ENCODE measurements around the gene ABCA10. TPM values are rescaled to one million over a fixed set of nuclear protein-coding genes. Genes with fewer than 3 reads are reported as not detected.
"Not testable (repeated sequence)": the region's sequence is repeated elsewhere in the genome, so short reads cannot be mapped to it uniquely, and the experiment has no call there.

The ABCA10 gene
- 0.10 and 0.31 TPM in 2 replicates for total RNA-seq (2014; rRNA removed; shearing (Covaris generic))

- in situ Hi-C loops (cut with HindIII; ENCODE audit: low sequenced_read_pairs): no loop called here
- no peak for DNase-seq (ENCODE audit: low spot score)
Measured at GRCh38 chr17:69228576-69228975, at the start of gene ABCA10. TSS of gene ABCA10 (minus strand) at chr17:69228824. CDS start at chr17:69225358, 3,466 bp downstream.

GRCh38 chr17:69276279-69276678 is 47.7 kb upstream of the ABCA10 start:
- in situ Hi-C loops (cut with HindIII; ENCODE audit: low sequenced_read_pairs); DNase-seq (ENCODE audit: low spot score): not testable (repeated sequence)

- DNase-seq (ENCODE audit: low spot score): no peak
- in situ Hi-C loops (cut with HindIII; ENCODE audit: low sequenced_read_pairs): no loop called here
Measured at GRCh38 chr17:69275751-69276150, 47.1 kb upstream of the ABCA10 start.

- in situ Hi-C loops (cut with HindIII; ENCODE audit: low sequenced_read_pairs): no loop called here
- no peak for DNase-seq (ENCODE audit: low spot score)
Measured at GRCh38 chr17:69271023-69271422, 42.4 kb upstream of the ABCA10 start.

- in situ Hi-C loops (cut with HindIII; ENCODE audit: low sequenced_read_pairs): no loop called here
- no peak for DNase-seq (ENCODE audit: low spot score)
Measured at GRCh38 chr17:69269131-69269998, 40.7 kb upstream of the ABCA10 start.

GRCh38 chr17:69268543-69269014 is 40.0 kb upstream of the ABCA10 start:
- no peak for DNase-seq (ENCODE audit: low spot score)
- in situ Hi-C loops (cut with HindIII; ENCODE audit: low sequenced_read_pairs): no loop called here

GRCh38 chr17:69267219-69267618 is 38.6 kb upstream of the ABCA10 start:
- no peak for DNase-seq (ENCODE audit: low spot score)
- in situ Hi-C loops (cut with HindIII; ENCODE audit: low sequenced_read_pairs): no loop called here

GRCh38 chr17:69265873-69266272 is 37.2 kb upstream of the ABCA10 start:
- in situ Hi-C loops (cut with HindIII; ENCODE audit: low sequenced_read_pairs): no loop called here
- no peak for DNase-seq (ENCODE audit: low spot score)

- DNase-seq (ENCODE audit: low spot score): no peak
- in situ Hi-C loops (cut with HindIII; ENCODE audit: low sequenced_read_pairs): no loop called here
Measured at GRCh38 chr17:69254187-69254586, 25.6 kb upstream of the ABCA10 start.

- DNase-seq (ENCODE audit: low spot score): no peak
- in situ Hi-C loops (cut with HindIII; ENCODE audit: low sequenced_read_pairs): no loop called here
Measured at GRCh38 chr17:69250641-69251040, 22.0 kb upstream of the ABCA10 start.

GRCh38 chr17:69246726-69247375 is 18.2 kb upstream of the ABCA10 start:
- peak; percentile 71 for DNase-seq (ENCODE audit: low spot score)
- in situ Hi-C loops (cut with HindIII; ENCODE audit: low sequenced_read_pairs): no loop called here

- no peak for DNase-seq (ENCODE audit: low spot score)
- in situ Hi-C loops (cut with HindIII; ENCODE audit: low sequenced_read_pairs): no loop called here
Measured at GRCh38 chr17:69246202-69246601, 17.6 kb upstream of the ABCA10 start.

GRCh38 chr17:69245617-69246016 is 17.0 kb upstream of the ABCA10 start:
- DNase-seq (ENCODE audit: low spot score): no peak
- in situ Hi-C loops (cut with HindIII; ENCODE audit: low sequenced_read_pairs): no loop called here

GRCh38 chr17:69239611-69240600 is 11.3 kb upstream of the ABCA10 start:
- DNase-seq (ENCODE audit: low spot score): no peak
- in situ Hi-C loops (cut with HindIII; ENCODE audit: low sequenced_read_pairs): no loop called here

GRCh38 chr17:69236946-69237345 is 8.3 kb upstream of the ABCA10 start:
- in situ Hi-C loops (cut with HindIII; ENCODE audit: low sequenced_read_pairs): no loop called here
- DNase-seq (ENCODE audit: low spot score): no peak

GRCh38 chr17:69236464-69236863 is 7.8 kb upstream of the ABCA10 start:
- in situ Hi-C loops (cut with HindIII; ENCODE audit: low sequenced_read_pairs): no loop called here
- no peak for DNase-seq (ENCODE audit: low spot score)

GRCh38 chr17:69235338-69236058 is 6.9 kb upstream of the ABCA10 start:
- peak; percentile 58 for DNase-seq (ENCODE audit: low spot score)
- in situ Hi-C loops (cut with HindIII; ENCODE audit: low sequenced_read_pairs): no loop called here

GRCh38 chr17:69232650-69233049 is 4.0 kb upstream of the ABCA10 start:
- DNase-seq (ENCODE audit: low spot score): no peak
- in situ Hi-C loops (cut with HindIII; ENCODE audit: low sequenced_read_pairs): no loop called here

GRCh38 chr17:69231521-69231920 is 2.9 kb upstream of the ABCA10 start:
- no peak for DNase-seq (ENCODE audit: low spot score)
- in situ Hi-C loops (cut with HindIII; ENCODE audit: low sequenced_read_pairs): no loop called here

Data from G401 (cell line).